Prostate gland (tissue), 2 donors: ENCODE data around the gene TAF4. TPM values are rescaled to one million over a fixed set of nuclear protein-coding genes. Genes with fewer than 3 reads are reported as not detected.
"Not testable (repeated sequence)": the region's sequence is repeated elsewhere in the genome, so short reads cannot be mapped to it uniquely, and the experiment has no call there.

Experiments used
- DNase-seq: peaks from one replicate; pipeline ENCODE4 v3.0.0-alpha.2; 2019; ENCODE audit warnings: low spot score
- H3K27ac ChIP-seq, 2 donors: fragments of 200-600 bp; sonication (generic); 2 replicates each; pipeline ENCODE4 v1.5.1; 2017 to 2019
- H3K27me3 ChIP-seq: fragments of 200-600 bp; sonication (generic); replicated peaks from 2 replicates; pipeline ENCODE4 v1.5.1; 2019; ENCODE audit not compliant: insufficient read depth
- H3K36me3 ChIP-seq, 2 donors: fragments of 200-600 bp; sonication (generic); 1 replicate in 1 of 2; 2 replicates in 1 of 2; pipeline versions ENCODE4 v1.5.1 to v1.8.1; 2017 to 2019
- H3K4me1 ChIP-seq: fragments of 200-600 bp; sonication (generic); replicated peaks from 2 replicates; pipeline ENCODE4 v1.5.1; 2019
- H3K4me3 ChIP-seq, 2 donors: fragments of 200-600 bp; sonication (generic); 2 replicates each; pipeline ENCODE4 v1.5.1; 2017 to 2019
- H3K9me3 ChIP-seq: fragments of 200-600 bp; sonication (generic); 2 replicates; pipeline ENCODE4 v1.5.1; 2017
- CTCF ChIP-seq, 4 experiments: fragments of 200-600 bp in 2 of 4; fragments of 450-650 bp in 2 of 4; sonication (generic) in 2 of 4; IDR thresholded peaks; 1 replicate in 3 of 4; 2 replicates in 1 of 4; pipeline ENCODE4 v1.5.1; 2016 to 2019; ENCODE audit warnings: antibody characterized with exemption in 4 of 4, mild to moderate bottlenecking in 2 of 4, moderate library complexity in 2 of 4
- POLR2A ChIP-seq: fragments of 450-650 bp; IDR thresholded peaks from one replicate; pipeline ENCODE4 v1.6.1; 2016; ENCODE audit warnings: antibody characterized with exemption, mild to moderate bottlenecking
- POLR2AphosphoS5 ChIP-seq: sonication (generic); formaldehyde crosslinking; IDR thresholded peaks from one replicate; pipeline ENCODE4 v1.6.1; 2017; ENCODE audit warnings: antibody characterized with exemption
- WGBS: methylation state at CpG from one replicate; pipeline ENCODE4 v1.1.5; 2018; 5-methylcytosine and 5-hydroxymethylcytosine counted together
- intact Hi-C: fragments of 100-400 bp; cut with DNase I; formaldehyde crosslinking; loops from one replicate; pipeline ENCODE4 v1.14.2; 2022
- total RNA-seq, 2 donors: library from RNA; depleted of rRNA; stranded (reverse); fragments of >200 nt; gene quantifications; one replicate each; pipeline ENCODE4 v1.1.0, GENCODE V29; 2016

TAF4 gene
- total RNA-seq, 2 donors from 2014 or later: 19.9 to 57.1 TPM

GRCh38 chr20:61950641-61951071, 115.0 kb downstream of the TAF4 start:
- Histone ChIP-seq H3K4me1 (no peaks in the 10 kb centered on the region), H3K36me3 (no peaks in the 10 kb centered on the region), H3K27me3 (no peaks in the 10 kb centered on the region), H3K4me3 (no peak overlapping the region), H3K27ac (no peak overlapping the region), H3K9me3 (no peaks in the 10 kb centered on the region)
- TF ChIP-seq CTCF (IDR thresholded peaks at IDR 0.05) (no peak), POLR2AphosphoS5 (no peak), POLR2A (no peak)
- DNase-seq: no peak
- intact Hi-C loops: no loop called here
- WGBS: 56% methylated on average over 7 of the region's 7 CpGs

DNA sequence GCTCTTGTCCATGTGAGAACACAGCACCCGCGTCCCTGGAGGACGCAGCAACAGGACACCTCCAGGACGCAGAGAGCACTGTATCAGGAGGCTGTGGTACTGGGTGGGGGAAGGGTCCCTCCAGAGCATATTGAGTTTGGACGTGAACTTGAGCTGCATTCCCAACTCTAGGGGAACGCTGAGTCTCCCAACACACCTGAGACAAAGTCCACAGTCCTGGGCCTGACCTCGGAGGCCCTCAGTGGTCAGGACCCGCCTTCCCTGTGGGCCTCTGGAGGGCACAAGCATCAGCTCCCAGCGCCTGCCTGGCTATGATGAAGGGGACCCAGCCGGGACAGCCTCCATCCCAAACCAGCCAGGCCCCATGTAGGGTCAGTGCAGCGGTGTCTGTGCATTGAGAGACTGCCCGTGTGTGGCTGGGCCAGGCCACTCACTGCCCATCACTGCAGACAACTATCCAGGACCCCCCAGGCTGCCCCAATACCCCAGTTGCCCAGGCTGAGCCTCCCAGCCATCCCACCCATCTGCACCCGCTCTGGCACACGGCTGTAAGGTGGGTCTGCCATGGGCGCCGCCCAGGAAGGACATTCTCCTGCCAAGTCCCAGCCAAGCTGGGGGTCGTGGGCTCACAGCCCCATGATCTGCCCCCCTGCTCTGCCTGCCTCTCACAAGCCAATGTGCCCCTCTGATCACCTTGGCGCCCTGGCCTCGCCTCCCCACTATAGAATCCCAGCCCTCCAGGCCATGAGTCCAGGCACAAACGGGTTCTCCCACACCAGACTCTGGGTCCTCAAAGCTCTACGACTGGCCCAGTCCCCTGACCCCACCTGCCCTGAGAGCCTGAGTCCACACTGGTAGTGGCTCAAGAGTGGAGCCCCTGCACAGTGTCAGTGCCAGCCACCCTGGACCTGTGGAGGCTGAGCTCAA, 115.7 kb downstream of the TAF4 start:
- WGBS: 83% methylated on average over 21 of the region's 21 CpGs
- DNase-seq: no peak
- intact Hi-C loops: no loop called here

DNA sequence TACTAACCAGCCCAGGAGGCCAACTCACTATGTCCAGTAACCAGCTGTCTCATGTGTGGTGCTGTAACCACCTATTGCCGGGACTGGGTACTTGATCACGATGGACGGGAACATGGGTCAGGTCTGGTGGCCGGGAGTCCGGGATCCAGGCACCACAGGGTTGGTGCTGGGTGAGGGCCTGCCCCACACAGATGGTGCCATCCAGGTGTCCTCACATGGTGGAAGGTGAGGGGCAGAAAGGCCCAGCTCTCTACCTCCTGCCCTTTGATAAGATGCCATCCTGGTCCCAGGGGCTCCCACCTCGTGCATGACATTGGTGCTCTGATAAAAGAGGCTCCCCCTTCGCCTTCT, 116.3 kb downstream of the TAF4 start:
- WGBS: 95% methylated on average over 6 of the region's 7 CpGs
- Histone ChIP-seq H3K27me3 (no peaks in the 10 kb centered on the region), H3K9me3 (no peaks in the 10 kb centered on the region), H3K4me1 (no peaks in the 10 kb centered on the region), H3K27ac (no peak overlapping the region), H3K4me3 (no peak overlapping the region), H3K36me3 (no peaks in the 10 kb centered on the region)
- DNase-seq: no peak
- intact Hi-C loops: no loop called here
- TF ChIP-seq CTCF (IDR thresholded peaks at IDR 0.05) (no peak), POLR2A (no peak), POLR2AphosphoS5 (no peak)

More for the DNA sequence above, 115.7 kb downstream of the TAF4 start:
- Histone ChIP-seq H3K4me1 (no peaks in the 10 kb centered on the region), H3K9me3 (no peaks in the 10 kb centered on the region), H3K27ac (no peak overlapping the region), H3K36me3 (no peaks in the 10 kb centered on the region), H3K4me3 (no peak overlapping the region), H3K27me3 (no peaks in the 10 kb centered on the region)
- TF ChIP-seq POLR2A: no peak
- TF ChIP-seq POLR2AphosphoS5: no peak
- TF ChIP-seq CTCF (IDR thresholded peaks at IDR 0.05): no peak

DNA sequence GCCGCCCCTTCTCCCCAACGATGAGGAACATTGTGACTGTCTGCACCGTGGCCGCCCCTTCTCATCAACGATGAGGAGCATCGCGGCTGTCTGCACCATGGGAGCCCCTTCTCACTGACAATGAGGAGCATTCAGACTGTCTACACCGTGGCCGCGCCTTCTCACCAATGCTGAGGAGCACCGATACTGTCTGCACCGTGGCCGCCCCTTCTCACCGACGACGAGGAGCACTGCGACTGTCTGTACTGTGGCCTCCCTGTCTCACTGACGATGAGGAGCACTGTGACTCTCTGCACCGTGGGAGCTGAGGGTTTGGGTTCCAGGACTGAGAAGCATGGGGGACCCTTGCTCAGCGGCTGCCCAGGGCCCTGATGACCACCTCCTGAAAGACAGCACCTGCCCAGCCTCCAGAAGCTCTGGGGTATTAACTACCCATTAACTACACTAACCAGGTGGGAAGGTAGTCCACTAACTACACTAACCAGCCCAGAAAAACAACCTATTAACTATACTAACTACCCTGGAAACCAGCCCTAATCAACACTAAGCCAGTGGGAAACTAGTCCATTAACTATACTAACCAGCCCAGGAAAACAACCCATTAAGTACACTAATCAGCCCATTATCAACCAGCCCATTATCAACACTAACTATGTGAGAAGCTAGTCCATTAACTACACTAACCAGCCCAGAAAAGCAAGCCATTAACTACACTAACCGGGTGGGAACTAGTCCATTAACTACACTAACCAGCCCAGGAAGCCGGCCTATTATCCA, 116.9 kb downstream of the TAF4 start:
- no peak for DNase-seq
- TF ChIP-seq CTCF (IDR thresholded peaks at IDR 0.05) (no peak), POLR2A (no peak), POLR2AphosphoS5 (no peak)
- intact Hi-C loops: no loop called here

DNA sequence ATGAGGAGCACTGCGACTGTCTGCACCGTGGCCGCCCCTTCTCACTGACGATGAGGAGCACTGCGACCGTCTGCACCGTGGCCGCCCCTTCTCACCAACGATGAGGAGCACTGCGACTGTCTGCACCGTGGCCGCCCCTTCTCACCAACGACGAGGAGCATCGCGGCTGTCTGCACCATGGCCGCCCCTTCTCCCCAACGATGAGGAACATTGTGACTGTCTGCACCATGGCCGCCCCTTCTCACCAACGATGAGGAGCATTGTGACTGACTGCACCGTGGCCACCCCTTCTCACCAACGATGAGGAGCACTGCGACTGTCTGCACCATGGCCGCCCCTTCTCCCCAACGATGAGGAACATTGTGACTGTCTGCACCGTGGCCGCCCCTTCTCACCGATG, 117.6 kb downstream of the TAF4 start:
- WGBS: 79% methylated on average over 28 of the region's 28 CpGs
- H3K36me3 ChIP-seq, H3K27me3 ChIP-seq, H3K27ac ChIP-seq, H3K4me1 ChIP-seq, H3K9me3 ChIP-seq, DNase-seq, H3K4me3 ChIP-seq, intact Hi-C loops: not testable (repeated sequence)

More for the DNA sequence above, 116.9 kb downstream of the TAF4 start:
- Histone ChIP-seq H3K4me3 (no peak overlapping the region), H3K36me3 (no peaks in the 10 kb centered on the region), H3K27me3 (no peaks in the 10 kb centered on the region), H3K27ac (no peak overlapping the region), H3K9me3 (no peaks in the 10 kb centered on the region), H3K4me1 (no peaks in the 10 kb centered on the region)
- WGBS: 81% methylated on average over 22 of the region's 22 CpGs

DNA sequence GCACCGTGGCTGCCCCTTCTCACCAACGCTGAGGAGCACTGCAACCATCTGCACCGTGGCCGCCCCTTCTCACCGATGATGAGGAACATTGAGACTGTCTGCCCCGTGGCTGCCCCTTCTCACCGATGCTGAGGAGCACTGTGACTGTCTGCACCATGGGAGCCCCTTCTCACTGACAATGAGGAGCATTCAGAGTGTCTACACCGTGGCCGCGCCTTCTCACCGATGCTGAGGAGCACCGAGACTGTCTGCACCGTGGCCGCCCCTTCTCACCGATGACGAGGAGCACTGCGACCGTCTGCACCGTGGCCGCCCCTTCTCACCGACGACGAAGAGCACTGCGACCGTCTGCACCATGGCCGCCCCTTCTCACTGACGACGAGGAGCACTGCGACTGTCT, 120.2 kb downstream of the TAF4 start:
- H3K4me1 ChIP-seq, H3K36me3 ChIP-seq, H3K4me3 ChIP-seq, H3K27ac ChIP-seq, DNase-seq, intact Hi-C loops, H3K9me3 ChIP-seq, H3K27me3 ChIP-seq: not testable (repeated sequence)
- no CpG with 5 or more reads among the region's 29 CpGs for WGBS

DNA sequence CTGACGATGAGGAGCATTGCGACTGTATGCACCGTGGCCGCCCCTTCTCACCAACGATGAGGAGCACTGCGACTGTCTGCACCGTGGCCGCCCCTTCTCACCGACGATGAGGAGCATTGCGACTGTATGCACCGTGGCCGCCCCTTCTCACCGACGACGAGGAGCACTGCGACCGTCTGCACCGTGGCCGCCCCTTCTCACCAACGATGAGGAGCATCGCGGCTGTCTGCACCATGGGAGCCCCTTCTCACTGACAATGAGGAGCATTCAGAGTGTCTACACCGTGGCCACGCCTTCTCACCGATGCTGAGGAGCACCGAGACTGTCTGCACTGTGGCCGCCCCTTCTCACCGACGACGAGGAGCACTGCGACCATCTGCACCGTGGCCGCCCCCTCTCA, 120.7 kb downstream of the TAF4 start:
- H3K27me3 ChIP-seq, H3K4me3 ChIP-seq, intact Hi-C loops, H3K36me3 ChIP-seq, DNase-seq, H3K9me3 ChIP-seq, H3K27ac ChIP-seq, H3K4me1 ChIP-seq: not testable (repeated sequence)
- no CpG with 5 or more reads among the region's 34 CpGs for WGBS
